Stimulated activated CD8-positive, alpha-beta memory T cell treated with anti-CD3 and anti-CD28 coated beads, Interleukin-15, amount 100 ng/mL, for 48 hours (primary cell): Measurements from ENCODE around the gene DENND10.
"Not testable (repeated sequence)": the region's sequence is repeated elsewhere in the genome, so short reads cannot be mapped to it uniquely, and the experiment has no call there.

Source experiments
- DNase-seq, 2 donors: peaks; one replicate each; pipeline ENCODE4 v3.0.0-alpha.2; 2020; ENCODE audit warnings: low read depth in 2 of 2

Gene DENND10, protein sequence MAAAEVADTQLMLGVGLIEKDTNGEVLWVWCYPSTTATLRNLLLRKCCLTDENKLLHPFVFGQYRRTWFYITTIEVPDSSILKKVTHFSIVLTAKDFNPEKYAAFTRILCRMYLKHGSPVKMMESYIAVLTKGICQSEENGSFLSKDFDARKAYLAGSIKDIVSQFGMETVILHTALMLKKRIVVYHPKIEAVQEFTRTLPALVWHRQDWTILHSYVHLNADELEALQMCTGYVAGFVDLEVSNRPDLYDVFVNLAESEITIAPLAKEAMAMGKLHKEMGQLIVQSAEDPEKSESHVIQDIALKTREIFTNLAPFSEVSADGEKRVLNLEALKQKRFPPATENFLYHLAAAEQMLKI

DNA sequence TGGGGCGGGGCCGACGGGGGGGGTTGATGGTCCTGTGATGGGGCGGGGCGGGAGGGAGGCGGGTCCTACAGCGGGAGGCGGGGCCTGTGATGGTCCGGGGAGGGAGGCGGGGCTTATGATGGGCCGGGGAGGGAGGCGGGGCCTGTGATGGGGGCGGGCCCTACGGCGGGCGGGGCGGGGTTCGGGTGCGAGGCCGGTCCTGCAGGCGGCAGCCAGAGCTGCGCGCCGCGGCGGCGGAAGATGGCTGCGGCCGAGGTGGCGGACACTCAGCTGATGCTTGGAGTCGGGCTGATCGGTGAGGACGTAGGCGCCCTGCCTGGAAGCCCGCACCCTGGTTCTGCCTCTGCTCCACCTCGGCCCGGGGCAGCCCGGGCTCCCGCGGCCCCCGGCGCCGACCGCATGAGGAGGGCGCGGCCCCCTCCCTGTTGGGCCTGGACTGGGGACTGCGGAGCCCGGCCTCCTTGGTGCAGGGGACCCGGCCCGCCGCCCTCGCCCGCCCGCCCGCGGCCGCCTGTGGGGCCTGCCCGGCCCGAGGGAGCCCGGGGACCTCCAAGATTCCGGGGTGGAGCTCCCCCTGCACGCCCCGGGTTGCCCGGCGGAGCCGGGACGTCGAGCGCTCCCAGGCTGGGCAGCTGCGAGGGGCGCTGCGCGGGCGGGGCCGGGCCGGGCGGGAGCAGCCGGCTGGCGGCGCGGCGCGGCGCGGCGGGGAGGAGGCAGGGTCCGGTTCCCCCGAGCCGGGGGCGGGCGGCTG lies at the start of gene DENND10:
DENND10 (plus strand) TSS at position 211 of the 751 bp plus-strand sequence; CDS start at position 241, 30 bp downstream.
- peak; percentile 61 to 62 for DNase-seq

DNA sequence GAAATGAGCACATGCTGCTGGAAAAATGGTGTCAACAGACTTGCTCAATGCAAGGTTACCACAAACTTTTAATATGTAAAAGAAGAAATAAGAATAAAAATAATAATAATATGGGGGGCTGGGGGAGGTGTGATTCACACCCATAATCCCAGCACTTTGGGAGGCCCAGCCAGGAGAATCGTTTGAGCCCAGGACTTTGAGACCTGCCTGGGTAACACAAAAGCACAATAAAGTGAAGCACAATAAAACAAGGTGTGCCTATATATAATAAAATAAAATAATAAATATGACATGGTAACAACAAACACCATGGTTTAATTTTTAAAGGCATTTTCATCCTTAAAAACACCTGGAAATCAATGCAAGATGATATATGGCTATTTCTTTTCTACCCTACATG lies 48.4 kb upstream of the DENND10 start:
- DNase-seq = no peak

DNA sequence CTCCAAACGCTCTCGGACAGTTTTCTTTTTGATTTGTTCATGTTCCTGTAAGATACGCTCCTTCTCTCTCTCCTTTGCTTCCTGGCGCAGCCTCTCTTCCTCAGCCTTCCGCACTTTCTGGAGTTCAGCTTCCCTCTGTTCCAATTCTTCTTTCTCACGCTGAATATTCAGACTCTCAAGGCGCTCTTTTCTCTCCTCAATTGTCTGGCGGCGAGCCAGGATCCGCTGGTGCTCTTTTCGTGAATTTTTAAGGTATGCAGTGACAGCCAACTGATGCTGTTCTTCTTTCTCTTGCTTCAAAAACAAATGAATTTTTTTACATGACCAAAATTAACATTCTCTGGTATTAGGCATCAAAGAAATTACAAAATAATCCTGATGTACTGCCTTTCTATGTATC lies 45.9 kb upstream of the DENND10 start:
- no peak for DNase-seq

DNA sequence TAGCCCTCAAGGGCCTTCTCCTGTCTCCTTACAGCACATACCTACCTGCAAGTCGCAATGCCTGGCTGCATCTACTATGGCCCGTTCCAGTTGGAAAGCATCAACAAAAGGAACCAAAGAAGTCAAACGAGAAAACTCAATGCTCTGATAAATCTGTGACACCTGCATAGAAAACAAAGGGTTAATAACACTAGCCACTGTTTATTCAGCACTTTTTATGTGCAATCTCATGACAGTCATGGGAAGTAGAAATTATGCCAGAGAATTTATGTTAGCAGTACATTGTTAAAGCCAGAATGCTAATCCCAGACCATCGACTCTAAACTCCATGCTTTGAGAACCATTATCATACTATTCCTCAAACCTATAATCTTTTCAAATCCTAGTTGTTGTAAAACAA lies 44.4 kb upstream of the DENND10 start:
- no peak for DNase-seq

DNA sequence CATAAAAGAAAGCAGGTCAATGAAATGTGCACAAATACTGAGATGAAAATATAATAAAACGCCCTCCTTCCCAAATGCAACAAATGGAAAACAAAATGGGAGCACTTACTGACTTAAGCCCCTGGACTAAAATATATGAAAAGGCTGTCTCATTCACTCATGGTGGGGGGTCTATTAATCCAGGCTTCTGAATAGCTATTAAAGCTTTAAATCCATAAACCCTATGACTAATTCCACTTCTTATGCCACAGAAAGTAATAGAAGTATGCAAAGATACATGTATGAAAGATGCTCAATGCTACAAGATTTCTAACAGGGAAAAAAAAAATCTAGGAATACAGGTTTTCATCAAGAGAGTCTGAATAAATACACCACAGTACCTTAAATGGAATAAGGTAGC lies 43.8 kb upstream of the DENND10 start:
- no peak for DNase-seq

DNA sequence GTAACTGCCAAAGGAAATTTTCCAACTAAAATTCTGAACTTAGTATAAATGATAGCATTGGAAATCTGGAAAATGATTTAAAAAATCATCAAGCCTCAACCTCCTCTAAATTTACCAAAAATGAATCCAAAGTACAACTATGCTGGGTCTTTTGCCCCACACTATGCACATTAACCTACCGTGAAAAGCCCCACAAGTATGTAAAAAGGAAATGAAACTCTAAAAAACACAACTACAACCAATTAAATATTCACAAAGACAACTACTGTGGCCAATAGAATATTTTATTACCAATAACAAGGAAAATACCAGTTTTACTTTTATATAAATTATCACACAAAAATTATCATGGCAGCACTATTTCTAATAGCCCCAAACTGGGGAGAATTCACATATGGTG lies 42.6 kb upstream of the DENND10 start:
- DNase-seq = no peak

DNA sequence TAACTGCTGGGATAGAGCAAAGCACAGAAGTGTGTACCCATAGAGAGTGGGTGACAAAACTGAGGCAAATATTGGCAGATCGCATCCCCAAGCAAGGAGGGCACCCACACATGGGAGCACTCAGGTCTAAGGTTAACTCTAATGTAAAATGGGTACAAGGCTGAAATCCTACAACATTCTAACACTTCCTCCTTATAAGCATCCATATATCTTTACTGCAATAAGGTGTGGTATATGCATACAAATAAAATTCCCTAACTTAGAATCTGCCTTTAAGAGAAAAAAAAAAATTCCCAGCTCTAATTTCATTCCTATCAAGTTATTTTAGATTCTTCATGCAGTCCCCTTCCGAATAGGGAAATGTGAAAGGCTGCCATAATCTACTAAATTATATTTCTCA lies 42.0 kb upstream of the DENND10 start:
- no peak for DNase-seq

DNA sequence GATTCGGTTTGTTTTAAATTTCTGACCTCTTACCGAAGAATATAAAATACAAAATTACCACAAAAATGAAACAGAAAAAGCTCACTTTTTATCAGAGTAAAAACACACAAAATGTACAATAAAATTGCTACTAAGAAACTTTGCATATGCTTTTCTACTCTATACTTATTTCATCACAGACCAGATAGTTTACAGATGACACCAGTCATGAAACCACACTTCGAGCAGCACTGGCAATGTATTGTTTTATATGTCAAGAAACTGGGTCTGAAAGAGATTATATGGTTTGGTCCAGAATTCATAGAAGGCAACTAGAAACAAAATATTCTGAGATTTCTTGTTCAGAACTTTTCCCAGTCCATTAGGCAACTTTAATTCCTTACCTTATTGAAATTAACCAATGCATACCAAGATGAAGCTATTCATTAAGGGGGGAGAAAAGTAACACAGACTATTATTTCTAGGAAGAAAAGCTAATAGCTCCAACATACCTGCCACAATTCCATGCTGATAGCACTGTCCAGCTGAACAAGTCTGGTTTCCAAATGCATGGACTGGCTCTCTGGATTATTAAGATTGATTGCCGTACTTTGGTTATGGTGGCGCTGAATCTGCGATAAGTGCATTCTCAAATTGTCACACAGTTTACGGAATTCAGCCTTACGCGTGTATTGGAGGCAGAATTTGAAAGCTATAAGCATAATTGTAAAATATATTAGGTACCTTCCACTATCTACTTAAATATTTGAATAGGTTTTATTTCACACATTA lies 33.3 kb upstream of the DENND10 start:
- DNase-seq = no peak

DNA sequence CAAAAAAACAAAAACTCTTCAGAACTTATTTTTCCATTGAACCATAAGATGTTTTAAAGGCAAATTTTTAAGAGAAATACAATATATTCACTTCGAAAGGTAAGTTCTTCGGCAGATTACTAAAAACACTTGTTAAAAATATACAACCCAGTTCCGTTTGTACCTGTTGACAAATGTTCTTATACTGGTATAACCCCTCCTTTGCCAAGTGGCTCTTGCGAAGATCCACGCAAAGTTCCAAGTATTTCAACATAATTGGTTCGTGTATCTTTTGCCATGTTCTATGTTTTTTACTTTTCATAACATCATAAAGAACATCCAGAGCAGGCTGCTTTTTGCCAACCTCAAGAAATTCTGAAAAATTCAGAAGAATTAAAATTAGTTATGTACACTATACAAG lies 30.3 kb upstream of the DENND10 start:
- DNase-seq = no peak

DNA sequence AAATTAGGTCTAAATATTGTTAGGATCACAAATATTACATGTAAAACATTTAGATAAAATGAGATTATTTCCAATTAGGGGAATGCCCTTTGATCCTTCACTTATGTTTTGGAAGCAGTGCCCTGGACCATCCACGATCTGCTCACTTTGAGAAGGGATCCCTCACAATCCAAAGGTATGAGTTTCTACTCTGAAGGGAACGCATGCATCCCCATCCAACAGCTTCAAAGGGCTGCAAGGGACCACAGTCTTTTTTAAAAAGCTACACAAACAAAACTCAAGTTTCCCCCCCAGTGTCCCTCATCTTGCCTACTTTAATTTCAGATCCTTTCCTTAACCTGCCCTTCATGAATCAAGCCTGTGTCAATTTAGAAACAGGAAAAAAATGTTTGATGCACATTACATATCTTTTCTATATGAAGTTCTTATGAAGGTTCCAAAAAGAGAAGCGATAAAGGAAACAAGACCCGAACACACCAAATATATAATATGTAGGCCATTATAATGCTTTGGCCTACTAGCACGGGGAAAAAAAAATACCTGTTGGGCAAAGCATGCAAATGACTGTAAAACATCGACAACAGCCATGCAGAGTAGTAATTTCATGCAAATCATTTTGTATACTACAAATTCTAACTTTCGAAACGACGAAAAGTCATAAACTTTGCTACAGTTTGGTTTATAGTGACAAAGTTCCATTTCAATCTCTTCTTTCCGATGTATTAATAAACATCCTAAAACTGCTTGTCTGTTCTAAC lies 25.3 kb upstream of the DENND10 start:
- no peak for DNase-seq

DNA sequence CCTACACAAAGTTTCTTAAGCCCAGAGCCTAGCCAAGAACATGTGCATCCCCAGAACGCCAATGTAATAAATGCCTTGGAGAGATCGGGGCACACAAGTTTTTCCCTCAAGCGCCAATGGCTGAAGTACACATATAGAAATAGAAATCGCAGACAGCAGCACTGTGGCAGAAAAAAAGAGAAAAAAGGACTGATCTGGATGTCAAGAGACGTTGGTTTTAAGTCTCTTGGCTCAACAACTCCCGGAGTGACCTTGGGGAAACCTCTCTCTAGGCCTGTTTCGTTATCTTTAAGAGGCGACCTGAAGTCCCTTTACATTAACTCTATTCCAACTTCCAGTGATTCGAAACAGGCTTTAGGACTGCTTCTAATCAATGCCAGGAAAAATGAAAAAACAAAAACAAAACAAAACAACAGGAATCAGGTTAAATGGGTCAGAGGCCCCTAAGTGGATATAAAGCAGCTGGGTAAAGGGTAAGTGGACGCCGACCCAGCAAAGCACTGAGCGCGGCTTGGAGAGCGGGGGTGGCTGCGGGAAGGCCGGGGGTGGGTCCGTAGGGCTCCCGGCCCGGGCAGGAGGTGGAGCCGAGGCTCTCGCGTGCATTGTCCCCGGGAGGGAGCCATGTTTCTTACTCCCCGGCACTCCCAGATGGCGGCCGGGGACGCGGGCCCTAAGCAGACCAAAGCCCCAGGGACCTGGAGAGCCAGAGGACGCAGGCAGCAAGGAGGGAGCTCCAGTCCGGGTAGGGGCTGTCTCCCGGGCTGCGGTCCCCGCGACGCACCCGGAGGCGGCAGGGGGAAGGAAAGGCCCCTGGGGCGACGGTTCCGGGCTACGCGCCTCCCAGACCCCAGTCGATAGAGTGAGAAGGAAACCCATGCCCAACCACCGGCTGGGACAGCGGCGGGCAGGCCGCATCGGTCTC lies 24.1 kb upstream of the DENND10 start:
- DNase-seq = peak; percentile 66

DNA sequence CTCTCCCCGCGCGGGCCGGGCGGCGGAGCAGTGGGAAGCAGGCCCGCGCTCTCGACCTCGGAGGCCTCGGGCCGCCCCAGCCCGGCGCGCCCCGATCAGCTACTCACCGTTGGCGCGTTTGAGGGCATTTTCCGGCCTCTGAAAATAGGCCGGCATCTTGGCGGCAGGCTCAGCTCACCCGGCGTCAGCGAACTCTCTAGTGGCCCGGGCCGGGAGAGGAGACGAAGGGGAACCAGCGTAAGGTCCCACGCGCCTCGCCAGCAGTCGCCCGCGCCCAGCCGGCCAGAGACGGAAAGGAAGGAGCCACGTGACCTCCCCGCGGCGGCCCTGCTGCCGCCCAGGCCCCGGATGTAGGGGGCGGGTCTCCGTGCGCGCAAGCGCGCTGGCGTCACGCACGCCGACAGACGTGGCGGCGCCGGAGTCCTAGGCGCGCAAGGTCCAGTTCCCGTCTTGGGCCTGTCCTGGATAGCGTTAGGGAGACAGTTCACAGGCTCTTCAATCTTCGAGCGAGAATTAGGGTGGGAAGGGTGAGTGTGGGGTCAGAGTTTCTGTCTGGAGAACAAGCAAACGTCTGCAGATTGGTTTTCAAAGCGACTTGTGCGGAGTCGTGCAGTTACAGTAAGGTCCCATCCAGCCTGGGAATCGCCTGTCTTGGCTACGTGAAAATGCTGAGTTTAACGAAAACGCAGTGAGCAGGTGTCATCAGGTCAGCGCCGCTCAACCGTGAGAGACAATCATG lies 23.2 kb upstream of the DENND10 start, which contains the start of gene EIF3A:
EIF3A (minus strand) TSS at position 297 of the 739 bp plus-strand sequence; CDS start at position 156, 141 bp downstream.
- DNase-seq = peak; percentile 87 to 90

DNA sequence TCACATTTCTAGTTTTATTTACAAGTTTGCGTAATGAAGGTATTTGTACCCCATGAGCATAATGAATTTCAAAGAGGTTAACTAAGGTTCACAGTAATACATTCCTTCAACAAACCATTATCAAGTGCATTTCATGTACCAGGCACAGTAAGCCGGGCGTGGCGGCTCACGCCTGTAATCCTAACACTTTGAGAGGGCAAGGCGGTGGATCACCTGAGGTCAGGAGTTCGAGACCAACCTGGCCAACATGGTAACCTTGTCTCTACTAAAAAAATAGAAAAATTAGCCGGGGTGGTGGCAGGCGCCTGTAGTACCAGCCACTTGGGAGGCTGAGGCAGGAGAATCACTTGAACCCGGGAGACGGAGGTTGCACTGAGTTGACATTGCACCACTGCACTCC lies 19.0 kb upstream of the DENND10 start:
- DNase-seq = no peak

DNA sequence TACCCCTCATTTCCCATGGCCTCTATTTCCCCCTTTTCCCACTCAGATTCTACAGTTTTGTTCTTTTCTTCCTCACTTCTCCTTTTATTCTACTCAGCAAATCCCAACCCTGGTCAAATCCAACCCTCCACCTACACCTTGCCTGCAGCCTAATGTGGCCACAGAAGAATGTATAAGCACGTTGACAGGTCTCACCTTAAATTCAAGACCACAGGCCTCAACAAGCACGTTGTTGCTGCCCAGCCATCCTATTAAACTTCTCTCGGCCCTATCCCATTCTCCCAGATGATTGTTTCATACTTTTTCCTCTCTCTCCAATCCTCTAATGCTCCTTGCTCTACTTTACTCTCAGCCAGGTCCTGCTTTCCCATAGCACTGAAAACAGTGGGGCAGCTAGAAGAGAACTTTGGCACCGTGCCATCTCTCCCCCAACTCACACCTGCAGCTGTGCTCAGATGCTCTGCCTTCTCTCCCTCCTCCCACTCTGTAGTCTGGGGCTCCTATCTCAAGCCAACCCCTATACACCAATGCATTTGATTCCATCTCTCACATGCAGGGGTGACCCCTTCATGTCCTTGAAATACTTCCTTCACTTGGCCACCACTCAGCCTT lies 16.5 kb upstream of the DENND10 start:
- no peak for DNase-seq

DNA sequence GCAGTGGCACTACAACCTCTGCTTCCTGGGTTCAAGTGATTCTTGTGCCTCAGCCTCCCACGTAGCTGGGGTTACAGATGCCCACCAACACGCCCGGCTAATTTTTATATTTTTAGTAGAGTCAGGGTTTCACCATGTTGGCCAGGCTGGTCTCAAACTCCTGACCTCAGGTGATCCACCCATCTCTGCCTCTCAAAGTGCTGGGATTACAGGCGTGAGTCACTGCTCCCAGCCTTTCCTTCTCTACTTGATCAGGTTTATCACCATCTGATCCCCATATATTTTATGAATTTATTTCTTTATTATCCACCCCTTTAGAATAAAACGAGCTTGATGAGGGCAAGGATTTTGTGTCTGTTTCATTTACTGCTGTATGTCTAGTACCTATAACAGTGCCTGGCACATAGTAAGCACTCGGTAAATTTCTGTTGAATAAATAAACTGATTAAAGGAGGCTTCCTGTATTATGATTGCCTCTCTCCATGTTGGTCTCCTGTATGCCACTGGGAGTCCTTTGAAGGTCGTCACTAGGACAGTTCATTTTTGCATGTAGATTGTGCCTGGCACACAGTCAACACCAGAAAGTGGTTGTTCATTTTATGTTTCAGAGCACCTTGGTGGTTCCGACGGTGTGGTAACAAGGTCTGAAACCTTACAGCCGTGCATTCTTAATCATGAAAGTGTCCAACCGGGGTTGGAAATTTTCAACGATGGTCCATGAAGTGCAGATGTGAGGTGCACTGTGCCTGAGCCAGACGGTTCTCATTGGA lies 13.7 kb upstream of the DENND10 start:
- no peak for DNase-seq

DNA sequence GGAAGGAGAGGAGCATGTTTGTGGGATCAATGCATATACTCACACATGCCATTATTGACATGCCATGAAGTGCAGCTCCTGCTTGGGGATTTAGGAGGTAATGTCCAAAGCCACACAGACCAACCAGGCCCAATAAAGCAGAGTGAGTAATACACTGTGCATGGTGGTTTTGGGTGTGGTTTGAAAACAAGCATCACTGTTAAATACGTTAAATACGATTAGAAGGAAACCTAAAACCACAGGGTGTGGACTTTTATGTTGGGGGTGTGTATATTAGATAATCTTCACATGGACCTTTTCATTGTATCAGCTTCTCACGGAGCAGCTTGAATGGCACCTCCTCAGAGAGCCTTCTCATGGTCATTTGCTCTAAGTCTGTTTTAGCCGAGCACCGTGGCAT lies 12.9 kb upstream of the DENND10 start:
- DNase-seq = peak in 1 of 2 donors; percentile 9

DNA sequence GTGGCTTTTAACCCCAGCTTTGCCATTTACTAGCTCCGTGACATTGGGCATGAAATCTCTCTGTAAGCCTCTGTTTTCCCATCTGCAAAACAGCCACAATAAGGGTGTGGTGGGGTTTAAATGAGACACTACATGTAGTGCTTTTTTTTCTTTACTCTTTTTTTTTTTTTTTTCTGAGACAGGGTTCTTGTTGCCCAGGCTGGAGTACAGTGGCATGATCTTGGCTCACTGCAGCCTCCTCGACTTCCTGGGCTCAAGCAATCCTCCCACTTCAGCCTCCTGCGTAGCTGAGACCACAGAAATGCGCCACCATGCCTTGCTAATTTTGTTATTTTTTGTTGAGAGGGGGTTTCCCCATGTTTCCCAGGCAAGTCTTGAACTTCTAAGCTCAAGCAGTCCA lies 8.3 kb upstream of the DENND10 start:
- no peak for DNase-seq

DNA sequence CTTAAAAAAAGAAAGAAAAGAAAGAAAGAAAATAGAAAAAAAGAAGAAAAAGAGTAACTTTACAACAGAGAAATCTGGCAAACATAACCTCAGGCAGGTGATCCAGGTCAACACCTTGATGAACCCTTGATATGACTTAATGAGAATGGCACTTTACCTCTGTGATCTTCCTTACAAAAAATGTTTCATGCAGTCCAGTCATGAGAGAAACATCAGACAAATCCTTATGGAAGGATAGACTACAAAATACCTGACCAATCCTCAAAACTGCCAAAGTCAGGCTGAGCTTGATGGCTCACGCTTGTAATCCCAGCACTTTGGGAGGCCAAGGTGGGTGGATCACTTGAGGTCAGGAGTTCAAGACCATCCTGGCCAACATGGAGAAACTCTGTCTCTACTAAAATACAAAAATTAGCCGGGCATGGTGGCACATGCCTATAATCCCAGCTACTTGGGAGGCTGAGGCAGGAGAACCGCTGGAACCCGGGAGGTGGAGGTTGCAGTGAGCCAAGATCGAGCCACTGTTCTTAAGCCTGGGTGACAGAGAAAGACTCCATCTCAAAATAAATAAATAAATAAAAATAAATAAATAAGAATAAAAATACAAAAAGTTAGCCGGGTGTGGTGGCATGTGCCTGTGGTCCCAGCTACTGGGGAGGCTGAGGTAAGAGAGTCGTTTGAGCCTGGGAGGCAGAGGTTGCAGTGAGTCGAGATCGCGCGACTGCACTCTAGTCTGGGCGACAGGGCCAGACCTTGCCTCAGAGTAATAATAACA lies 7.1 kb upstream of the DENND10 start:
- DNase-seq = not testable (repeated sequence)
